ENCODE data around the gene UAP1L1.

DNA sequence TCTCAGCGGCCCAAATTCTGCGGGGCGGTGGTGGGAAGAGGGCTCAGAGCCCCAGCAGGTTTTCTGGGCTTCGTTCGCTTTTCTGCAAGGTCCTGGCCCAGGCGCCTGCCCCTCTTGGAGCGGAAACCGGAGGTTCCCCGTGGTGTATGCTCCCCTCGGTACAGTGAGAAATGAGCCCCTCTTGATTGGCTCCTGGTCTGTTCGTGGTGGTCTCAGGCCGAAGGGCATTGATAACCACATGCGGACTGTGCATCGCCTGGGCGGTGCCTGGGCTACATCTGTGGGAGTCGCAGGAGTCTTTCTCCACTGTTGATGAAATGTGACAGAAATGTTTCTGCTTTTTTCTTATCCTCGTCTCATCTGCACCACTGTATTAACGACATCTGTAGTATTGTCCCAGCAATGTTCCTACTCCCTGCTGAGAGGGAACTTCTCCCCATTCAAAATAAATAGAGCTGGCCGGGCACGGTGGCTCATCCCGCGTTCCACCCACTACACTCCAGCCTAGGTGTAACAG lies 10.2 kb downstream of the UAP1L1 start:
- TF ChIP-seq, protein P1, sequence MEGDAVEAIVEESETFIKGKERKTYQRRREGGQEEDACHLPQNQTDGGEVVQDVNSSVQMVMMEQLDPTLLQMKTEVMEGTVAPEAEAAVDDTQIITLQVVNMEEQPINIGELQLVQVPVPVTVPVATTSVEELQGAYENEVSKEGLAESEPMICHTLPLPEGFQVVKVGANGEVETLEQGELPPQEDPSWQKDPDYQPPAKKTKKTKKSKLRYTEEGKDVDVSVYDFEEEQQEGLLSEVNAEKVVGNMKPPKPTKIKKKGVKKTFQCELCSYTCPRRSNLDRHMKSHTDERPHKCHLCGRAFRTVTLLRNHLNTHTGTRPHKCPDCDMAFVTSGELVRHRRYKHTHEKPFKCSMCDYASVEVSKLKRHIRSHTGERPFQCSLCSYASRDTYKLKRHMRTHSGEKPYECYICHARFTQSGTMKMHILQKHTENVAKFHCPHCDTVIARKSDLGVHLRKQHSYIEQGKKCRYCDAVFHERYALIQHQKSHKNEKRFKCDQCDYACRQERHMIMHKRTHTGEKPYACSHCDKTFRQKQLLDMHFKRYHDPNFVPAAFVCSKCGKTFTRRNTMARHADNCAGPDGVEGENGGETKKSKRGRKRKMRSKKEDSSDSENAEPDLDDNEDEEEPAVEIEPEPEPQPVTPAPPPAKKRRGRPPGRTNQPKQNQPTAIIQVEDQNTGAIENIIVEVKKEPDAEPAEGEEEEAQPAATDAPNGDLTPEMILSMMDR (IDR thresholded peaks at IDR 0.05), result no peak
- no peak for TF ChIP-seq POLR2A (IDR thresholded peaks at IDR 0.05)
